ENCODE measurements around the gene MTUS2.

DNA sequence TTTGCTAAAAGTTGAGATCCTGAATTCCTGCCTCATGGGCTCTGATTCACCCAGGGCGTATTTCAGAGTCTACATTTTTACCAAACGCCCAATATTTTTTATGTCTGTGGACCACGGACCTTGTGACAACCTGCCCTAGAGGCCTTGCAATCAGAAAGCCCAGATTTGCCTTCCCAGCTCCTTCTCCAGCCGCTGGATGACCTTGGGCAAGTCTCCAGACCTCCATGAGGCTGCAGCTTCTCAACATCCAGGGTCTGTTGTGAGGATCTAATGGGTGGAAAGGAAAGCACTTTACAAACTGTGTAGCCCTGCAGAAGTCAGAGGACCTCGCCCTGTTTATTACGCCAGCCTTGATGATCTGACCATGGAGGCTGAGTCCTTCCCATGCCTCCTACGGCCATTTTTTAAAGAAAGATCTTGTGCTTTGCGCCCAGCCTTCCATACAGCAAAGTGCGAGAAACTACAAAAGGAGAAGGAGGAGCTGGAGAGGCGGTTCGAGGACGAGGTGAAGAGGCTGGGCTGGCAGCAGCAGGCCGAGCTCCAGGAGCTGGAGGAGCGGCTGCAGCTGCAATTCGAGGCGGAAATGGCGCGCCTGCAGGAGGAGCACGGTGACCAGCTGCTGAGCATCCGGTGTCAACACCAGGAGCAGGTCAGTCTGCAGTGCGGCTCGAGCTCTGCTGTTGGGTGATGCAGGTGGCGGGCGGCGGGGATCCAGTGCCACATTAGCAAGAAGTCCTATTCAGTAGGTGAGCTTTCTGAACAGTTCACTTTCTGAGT, 659.8 kb downstream of the MTUS2 start:
- TF ChIP-seq, protein P1, sequence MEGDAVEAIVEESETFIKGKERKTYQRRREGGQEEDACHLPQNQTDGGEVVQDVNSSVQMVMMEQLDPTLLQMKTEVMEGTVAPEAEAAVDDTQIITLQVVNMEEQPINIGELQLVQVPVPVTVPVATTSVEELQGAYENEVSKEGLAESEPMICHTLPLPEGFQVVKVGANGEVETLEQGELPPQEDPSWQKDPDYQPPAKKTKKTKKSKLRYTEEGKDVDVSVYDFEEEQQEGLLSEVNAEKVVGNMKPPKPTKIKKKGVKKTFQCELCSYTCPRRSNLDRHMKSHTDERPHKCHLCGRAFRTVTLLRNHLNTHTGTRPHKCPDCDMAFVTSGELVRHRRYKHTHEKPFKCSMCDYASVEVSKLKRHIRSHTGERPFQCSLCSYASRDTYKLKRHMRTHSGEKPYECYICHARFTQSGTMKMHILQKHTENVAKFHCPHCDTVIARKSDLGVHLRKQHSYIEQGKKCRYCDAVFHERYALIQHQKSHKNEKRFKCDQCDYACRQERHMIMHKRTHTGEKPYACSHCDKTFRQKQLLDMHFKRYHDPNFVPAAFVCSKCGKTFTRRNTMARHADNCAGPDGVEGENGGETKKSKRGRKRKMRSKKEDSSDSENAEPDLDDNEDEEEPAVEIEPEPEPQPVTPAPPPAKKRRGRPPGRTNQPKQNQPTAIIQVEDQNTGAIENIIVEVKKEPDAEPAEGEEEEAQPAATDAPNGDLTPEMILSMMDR (IDR thresholded peaks at IDR 0.05): no peak
- no peak for TF ChIP-seq POLR2A (IDR thresholded peaks at IDR 0.05)
